NB4 (cell line): Measurements from ENCODE around the gene TAF3.

Experiments used
- CTCF ChIP-seq: IDR thresholded peaks from one replicate; pipeline ENCODE4 v1.5.1; 2012; ENCODE audit warnings: low read depth, low read length
- POLR2A ChIP-seq: IDR thresholded peaks from 2 replicates; pipeline ENCODE4 v1.6.1; 2011; ENCODE audit warnings: mild to moderate bottlenecking; ENCODE audit not compliant: insufficient read length; ENCODE audit errors: extremely low read depth

GRCh38 chr10:8009031-8009430 is 190.7 kb downstream of the TAF3 start:
- TF ChIP-seq CTCF (no peak), POLR2A (no peak)
